Tibial artery (tissue), 4 donors: ENCODE results near the gene SLIT3.

Experiments
- DNase-seq, 2 donors: peaks; one replicate each; pipeline ENCODE4 v3.0.0-alpha.2; 2019
- H3K27ac ChIP-seq, 2 donors: fragments of 200-600 bp; sonication (generic) in 1 of 2; 1 replicate in 1 of 2; 2 replicates in 1 of 2; pipeline ENCODE4 v1.5.1; 2018 to 2019; ENCODE audit warnings: mild to moderate bottlenecking in 1 of 2
- H3K27me3 ChIP-seq, 2 donors: fragments of 200-600 bp; sonication (generic) in 1 of 2; one replicate each; pipeline versions ENCODE4 v1.5.1 to v1.6.0; 2016 to 2019
- H3K36me3 ChIP-seq, 3 donors: fragments of 200-600 bp; sonication (generic) in 2 of 3; one replicate each; pipeline ENCODE4 v1.5.1; 2016 to 2019; ENCODE audit warnings: mild to moderate bottlenecking in 2 of 3
- H3K4me1 ChIP-seq, 4 donors: fragments of 200-600 bp; sonication (generic) in 2 of 4; 1 replicate in 3 of 4; 2 replicates in 1 of 4; pipeline ENCODE4 v1.5.1; 2016 to 2019
- H3K4me3 ChIP-seq, 2 donors: fragments of 200-600 bp; sonication (generic) in 1 of 2; 1 replicate in 1 of 2; 2 replicates in 1 of 2; pipeline ENCODE4 v1.5.1; 2018 to 2019; ENCODE audit warnings: mild to moderate bottlenecking in 2 of 2
- H3K9me3 ChIP-seq, 3 donors: fragments of 200-600 bp; sonication (generic) in 1 of 3; one replicate each; pipeline ENCODE4 v1.5.1; 2016 to 2019
- intact Hi-C: fragments of 100-400 bp; cut with DNase I; formaldehyde crosslinking; loops from one replicate; pipeline ENCODE4 v1.15.0; 2023; ENCODE audit warnings: low total_unique reads
- TF ChIP-seq, protein P1 (sequence below), 2 experiments: fragments of 200-600 bp in 1 of 2; fragments of 450-650 bp in 1 of 2; IDR thresholded peaks; one replicate each; pipeline ENCODE4 v1.5.1; 2017 to 2019; ENCODE audit warnings: antibody characterized with exemption in 2 of 2, mild to moderate bottlenecking in 1 of 2, moderate library complexity in 1 of 2

SLIT3 gene

DNA sequence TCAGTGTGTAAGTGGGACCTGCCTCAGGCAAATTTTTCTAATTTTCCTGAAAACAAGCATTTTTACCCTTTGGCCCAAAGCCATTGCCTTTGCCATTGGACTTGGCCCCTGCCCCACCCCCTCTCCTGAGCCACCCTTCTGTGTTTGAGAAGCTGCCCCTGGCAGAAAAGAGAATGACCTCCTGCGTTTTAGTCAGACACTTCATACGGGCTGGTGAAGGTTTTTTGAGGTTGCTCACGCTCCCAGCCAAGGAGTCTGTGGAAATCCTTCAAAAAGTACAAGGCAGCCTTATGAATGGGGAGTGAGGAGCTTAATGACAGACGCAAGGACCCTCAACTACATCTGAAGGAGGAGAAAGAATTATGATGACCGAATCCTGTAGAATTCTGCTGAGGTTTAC lies 308.9 kb downstream of the SLIT3 start:
- DNase-seq: peak in 1 of 2 donors; percentile 71
- intact Hi-C loops: no loop called here
- Histone ChIP-seq H3K9me3 (no peaks in the 10 kb centered on the region), H3K27ac (peak overlapping the region; percentile 48 to 59), H3K27me3 (no peaks in the 10 kb centered on the region), H3K4me3 (peak overlapping the region in 1 of 2 donors; percentile 6), H3K36me3 (no peaks in the 10 kb centered on the region), H3K4me1 (peaks cover 0 to 54% (median 36%) of the 10 kb centered on the region in 4 donors)
- TF ChIP-seq, protein P1, sequence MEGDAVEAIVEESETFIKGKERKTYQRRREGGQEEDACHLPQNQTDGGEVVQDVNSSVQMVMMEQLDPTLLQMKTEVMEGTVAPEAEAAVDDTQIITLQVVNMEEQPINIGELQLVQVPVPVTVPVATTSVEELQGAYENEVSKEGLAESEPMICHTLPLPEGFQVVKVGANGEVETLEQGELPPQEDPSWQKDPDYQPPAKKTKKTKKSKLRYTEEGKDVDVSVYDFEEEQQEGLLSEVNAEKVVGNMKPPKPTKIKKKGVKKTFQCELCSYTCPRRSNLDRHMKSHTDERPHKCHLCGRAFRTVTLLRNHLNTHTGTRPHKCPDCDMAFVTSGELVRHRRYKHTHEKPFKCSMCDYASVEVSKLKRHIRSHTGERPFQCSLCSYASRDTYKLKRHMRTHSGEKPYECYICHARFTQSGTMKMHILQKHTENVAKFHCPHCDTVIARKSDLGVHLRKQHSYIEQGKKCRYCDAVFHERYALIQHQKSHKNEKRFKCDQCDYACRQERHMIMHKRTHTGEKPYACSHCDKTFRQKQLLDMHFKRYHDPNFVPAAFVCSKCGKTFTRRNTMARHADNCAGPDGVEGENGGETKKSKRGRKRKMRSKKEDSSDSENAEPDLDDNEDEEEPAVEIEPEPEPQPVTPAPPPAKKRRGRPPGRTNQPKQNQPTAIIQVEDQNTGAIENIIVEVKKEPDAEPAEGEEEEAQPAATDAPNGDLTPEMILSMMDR (IDR thresholded peaks at IDR 0.05): no peak

DNA sequence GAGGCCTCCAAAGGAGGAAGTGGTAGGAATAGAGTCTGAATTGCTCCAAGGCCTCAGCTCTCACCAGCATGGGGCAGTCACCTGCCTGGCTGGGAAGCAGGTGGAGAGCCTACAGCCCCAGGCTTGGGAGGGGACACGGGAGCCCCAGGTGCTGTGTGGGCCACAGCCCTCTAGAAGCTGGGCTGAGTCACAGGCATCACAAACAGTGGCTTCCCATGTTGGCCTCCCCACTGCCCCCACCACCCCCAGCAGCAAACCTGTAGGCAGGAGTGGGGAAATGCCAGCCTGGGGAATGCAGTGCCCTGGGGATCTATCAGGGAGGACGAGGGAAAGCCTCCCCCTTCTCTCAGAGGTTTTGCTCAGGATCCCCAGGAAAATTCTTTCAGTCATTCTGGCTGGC lies 309.6 kb downstream of the SLIT3 start:
- TF ChIP-seq, protein P1 (IDR thresholded peaks at IDR 0.05): no peak
- Histone ChIP-seq H3K4me1 (peaks cover 0 to 54% (median 36%) of the 10 kb centered on the region in 4 donors), H3K4me3 (no peak overlapping the region), H3K36me3 (no peaks in the 10 kb centered on the region), H3K27ac (peak overlapping the region; percentile 48 to 59), H3K9me3 (no peaks in the 10 kb centered on the region), H3K27me3 (no peaks in the 10 kb centered on the region)
- intact Hi-C loops: no loop called here
- no peak for DNase-seq

DNA sequence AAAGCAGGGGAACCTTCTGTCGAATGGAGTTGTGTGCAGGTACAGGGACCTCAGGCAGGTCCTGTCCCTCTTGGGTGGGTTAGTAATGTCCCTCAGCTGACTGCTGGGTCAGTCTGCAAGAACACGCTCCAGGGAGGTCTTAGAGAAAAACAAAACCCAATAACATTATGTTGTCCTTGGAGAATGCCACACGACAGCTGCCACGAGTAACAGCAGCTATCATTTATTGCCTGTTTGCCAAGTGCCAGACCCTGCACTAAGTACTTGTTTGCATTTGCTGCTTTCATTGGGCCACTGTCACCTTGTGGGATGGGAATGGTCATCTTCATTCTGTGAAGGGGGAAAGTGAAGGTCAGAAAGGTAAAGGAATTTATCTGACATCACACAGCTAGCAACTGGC lies 310.3 kb downstream of the SLIT3 start:
- Histone ChIP-seq H3K27me3 (no peaks in the 10 kb centered on the region), H3K4me3 (no peak overlapping the region), H3K9me3 (no peaks in the 10 kb centered on the region), H3K4me1 (peaks cover 0 to 54% (median 36%) of the 10 kb centered on the region in 4 donors), H3K36me3 (no peaks in the 10 kb centered on the region), H3K27ac (no peak overlapping the region)
- DNase-seq: no peak
- intact Hi-C loops: no loop called here
- TF ChIP-seq, protein P1 (IDR thresholded peaks at IDR 0.05): no peak

DNA sequence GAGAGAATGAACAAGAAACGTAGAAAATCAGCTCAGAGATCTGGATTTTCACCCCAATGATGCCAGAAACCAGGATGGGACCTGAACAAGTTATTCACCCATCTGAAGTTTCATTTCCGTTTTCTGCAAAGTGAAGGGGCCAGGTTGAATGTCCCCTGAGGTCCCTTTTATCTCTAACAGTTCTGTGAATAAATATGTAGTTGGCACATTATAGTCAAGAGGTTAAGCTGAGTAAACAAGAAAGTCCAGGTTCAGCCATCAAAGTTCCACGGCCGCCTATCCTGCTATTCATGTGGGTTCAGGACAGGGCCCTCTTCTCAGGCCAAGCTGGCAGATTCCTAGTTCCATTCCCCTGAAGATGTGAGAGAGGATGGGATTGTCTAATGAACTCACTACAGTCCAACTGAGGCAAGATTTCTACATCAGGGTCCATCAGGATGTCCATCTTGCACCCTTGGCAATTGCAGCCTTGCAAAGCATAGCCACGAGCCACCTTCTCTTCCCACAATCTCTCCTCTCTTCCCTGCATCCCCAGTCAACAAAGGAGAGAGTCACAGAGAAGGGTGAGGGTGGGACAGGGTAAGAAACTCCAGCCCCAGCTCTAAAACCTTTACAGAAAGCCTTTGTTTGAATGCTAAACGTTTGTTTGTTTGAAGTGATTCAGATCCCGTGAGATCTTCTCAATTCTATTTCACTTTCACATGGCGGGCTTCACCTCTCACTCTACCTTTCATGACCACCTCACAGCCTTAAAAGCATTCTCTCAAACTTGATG lies 311.0 kb downstream of the SLIT3 start:
- Histone ChIP-seq H3K27me3 (no peaks in the 10 kb centered on the region), H3K27ac (no peak overlapping the region), H3K36me3 (no peaks in the 10 kb centered on the region), H3K4me1 (peaks cover 0 to 54% (median 36%) of the 10 kb centered on the region in 4 donors), H3K4me3 (no peak overlapping the region), H3K9me3 (no peaks in the 10 kb centered on the region)
- DNase-seq: no peak
- intact Hi-C loops: loop anchor here (10.0 kb wide), 1 partner anchor 305 kb away; no protein-coding TSS in a partner anchor
- TF ChIP-seq, protein P1 (IDR thresholded peaks at IDR 0.05): no peak

DNA sequence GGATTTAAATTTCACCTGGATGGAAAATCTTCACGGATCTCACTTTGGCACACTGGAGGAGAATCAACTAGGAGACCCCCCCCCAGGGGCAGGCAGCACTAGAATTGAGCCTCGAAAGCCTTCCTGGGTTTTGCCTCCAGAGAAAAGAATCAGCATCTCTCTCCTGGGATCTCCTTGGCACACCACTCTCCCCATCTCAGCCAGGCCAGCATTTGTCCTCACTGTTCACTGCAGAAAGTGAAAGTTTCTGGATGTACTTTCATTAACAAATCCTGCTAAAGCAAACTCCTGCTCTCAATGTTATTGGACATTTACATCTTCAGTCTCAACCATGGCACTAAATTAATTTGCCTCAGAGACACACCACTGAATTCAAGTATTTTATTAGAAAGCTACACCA lies 312.2 kb downstream of the SLIT3 start:
- TF ChIP-seq, protein P1 (IDR thresholded peaks at IDR 0.05): no peak
- Histone ChIP-seq H3K4me3 (no peak overlapping the region), H3K36me3 (no peaks in the 10 kb centered on the region), H3K4me1 (peaks cover 0 to 54% (median 36%) of the 10 kb centered on the region in 4 donors), H3K9me3 (no peaks in the 10 kb centered on the region), H3K27ac (peak overlapping the region in 1 of 2 donors; percentile 2), H3K27me3 (no peaks in the 10 kb centered on the region)
- intact Hi-C loops: loop anchor here (10.0 kb wide), 1 partner anchor 304 kb away; no protein-coding TSS in a partner anchor
- no peak for DNase-seq
